Body of pancreas (tissue), 4 donors: ENCODE measurements around the gene MTREX. TPM values are rescaled to one million over a fixed set of nuclear protein-coding genes. Genes with fewer than 3 reads are reported as not detected.

Experiments used
- ATAC-seq: fragments of 150-250 bp; one replicate; pipeline ENCODE4 v1.9.1; 2016
- DNase-seq, 4 donors: peaks; one replicate each; pipeline ENCODE4 v3.0.0-alpha.2; 2019
- H3K27ac ChIP-seq, 4 donors: fragments of 200-600 bp; sonication (generic); 1 replicate in 3 of 4; 2 replicates in 1 of 4; pipeline versions ENCODE4 v1.5.1 to v1.6.1; 2016 to 2019; ENCODE audit warnings: mild to moderate bottlenecking in 1 of 4, mixed read lengths in 1 of 4, moderate library complexity in 1 of 4
- H3K27me3 ChIP-seq, 2 donors: fragments of 200-600 bp; sonication (generic); one replicate each; pipeline ENCODE4 v1.6.0; 2016; ENCODE audit warnings: mild to moderate bottlenecking in 1 of 2
- H3K36me3 ChIP-seq, 2 donors: fragments of 200-600 bp; sonication (generic); replicated peaks in 1 of 2; 2 replicates each; pipeline ENCODE4 v1.5.1; 2016; ENCODE audit warnings: low read depth in 2 of 2; ENCODE audit not compliant: insufficient read depth in 1 of 2
- H3K4me1 ChIP-seq: fragments of 200-600 bp; sonication (generic); one replicate; pipeline ENCODE4 v1.6.0; 2016
- H3K4me3 ChIP-seq, 2 donors: fragments of 200-600 bp; sonication (generic); 1 replicate in 1 of 2; 2 replicates in 1 of 2; pipeline ENCODE4 v1.5.1; 2016 to 2019
- H3K9me3 ChIP-seq, 3 donors: fragments of 200-600 bp; sonication (generic); 1 replicate in 2 of 3; 2 replicates in 1 of 3; pipeline ENCODE4 v1.5.1; 2016
- POLR2A ChIP-seq, 3 donors: fragments of 450-650 bp; IDR thresholded peaks; one replicate each; pipeline ENCODE4 v1.6.1; 2016; ENCODE audit warnings: antibody characterized with exemption in 3 of 3, mild to moderate bottlenecking in 2 of 3
- WGBS, 2 donors: methylation state at CpG; one replicate each; pipeline ENCODE4 v1.1.5; 2017; 5-methylcytosine and 5-hydroxymethylcytosine counted together
- intact Hi-C: fragments of 100-400 bp; cut with DNase I; formaldehyde crosslinking; loops from one replicate; pipeline ENCODE4 v1.15.1; 2023
- total RNA-seq, 2 donors: library from RNA; depleted of rRNA; stranded (reverse); fragments of >200 nt; gene quantifications; one replicate each; pipeline ENCODE4 v1.1.0, GENCODE V29; 2016
- TF ChIP-seq, protein P1 (sequence below), 7 experiments: fragments of 450-650 bp in 4 of 7; fragments of 200-600 bp in 3 of 7; sonication (generic) in 3 of 7; IDR thresholded peaks; one replicate each; pipeline ENCODE4 v1.5.1; 2016 to 2019; ENCODE audit warnings: antibody characterized with exemption in 7 of 7

MTREX gene
- total RNA-seq, 2 donors from 2014 or later = 35.5 to 36.9 TPM

DNA sequence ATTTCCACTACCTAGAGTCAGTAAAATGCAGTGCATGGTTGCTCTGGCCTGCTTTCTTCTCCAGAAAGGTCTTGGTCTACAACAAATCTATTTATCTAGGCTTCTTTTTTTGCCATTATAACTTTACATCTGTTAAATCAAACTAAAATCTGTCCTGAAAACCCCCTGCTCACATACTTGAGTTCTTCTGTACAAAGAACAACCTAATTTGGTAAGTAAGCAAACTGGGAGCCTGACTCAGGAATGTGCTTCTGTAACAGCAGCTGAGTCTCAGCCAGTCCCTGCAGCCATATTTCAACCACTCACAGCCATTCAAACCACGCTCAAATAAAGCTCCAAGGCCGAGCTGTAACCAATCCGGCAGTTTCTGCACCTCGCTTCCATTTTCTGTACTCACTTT, 131.2 kb downstream of the MTREX start:
- H3K4me1 ChIP-seq = peaks cover 20% of the 10 kb centered on the region

GRCh38 chr5:55440188-55440646, 132.4 kb downstream of the MTREX start:
- Histone ChIP-seq H3K27me3 (no peaks in the 10 kb centered on the region), H3K27ac (no peak overlapping the region), H3K36me3 (no peaks in the 10 kb centered on the region), H3K9me3 (no peaks in the 10 kb centered on the region), H3K4me3 (no peak overlapping the region), H3K4me1 (peaks cover 20% of the 10 kb centered on the region)
- intact Hi-C loops = no loop called here
- DNase-seq = no peak
- TF ChIP-seq, protein P1, sequence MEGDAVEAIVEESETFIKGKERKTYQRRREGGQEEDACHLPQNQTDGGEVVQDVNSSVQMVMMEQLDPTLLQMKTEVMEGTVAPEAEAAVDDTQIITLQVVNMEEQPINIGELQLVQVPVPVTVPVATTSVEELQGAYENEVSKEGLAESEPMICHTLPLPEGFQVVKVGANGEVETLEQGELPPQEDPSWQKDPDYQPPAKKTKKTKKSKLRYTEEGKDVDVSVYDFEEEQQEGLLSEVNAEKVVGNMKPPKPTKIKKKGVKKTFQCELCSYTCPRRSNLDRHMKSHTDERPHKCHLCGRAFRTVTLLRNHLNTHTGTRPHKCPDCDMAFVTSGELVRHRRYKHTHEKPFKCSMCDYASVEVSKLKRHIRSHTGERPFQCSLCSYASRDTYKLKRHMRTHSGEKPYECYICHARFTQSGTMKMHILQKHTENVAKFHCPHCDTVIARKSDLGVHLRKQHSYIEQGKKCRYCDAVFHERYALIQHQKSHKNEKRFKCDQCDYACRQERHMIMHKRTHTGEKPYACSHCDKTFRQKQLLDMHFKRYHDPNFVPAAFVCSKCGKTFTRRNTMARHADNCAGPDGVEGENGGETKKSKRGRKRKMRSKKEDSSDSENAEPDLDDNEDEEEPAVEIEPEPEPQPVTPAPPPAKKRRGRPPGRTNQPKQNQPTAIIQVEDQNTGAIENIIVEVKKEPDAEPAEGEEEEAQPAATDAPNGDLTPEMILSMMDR (IDR thresholded peaks at IDR 0.05) = no peak
- no peak for TF ChIP-seq POLR2A (IDR thresholded peaks at IDR 0.05)
- ATAC-seq = no peak
- WGBS, 2 donors = 86 to 90% methylated on average over 6 of the region's 6 CpGs

More for the DNA sequence above, 131.2 kb downstream of the MTREX start:
- Histone ChIP-seq H3K27me3 (no peaks in the 10 kb centered on the region), H3K9me3 (no peaks in the 10 kb centered on the region), H3K27ac (peak overlapping the region in 3 of 4 donors; percentile 37 to 77 (median 75)), H3K4me3 (no peak overlapping the region), H3K36me3 (no peaks in the 10 kb centered on the region)
- 84 to 91% methylated on average over 4 of the region's 4 CpGs for WGBS, 2 donors
- intact Hi-C loops = no loop called here
- TF ChIP-seq, protein P1 (IDR thresholded peaks at IDR 0.05) = no peak
- no peak for TF ChIP-seq POLR2A (IDR thresholded peaks at IDR 0.05)
- DNase-seq = peak in 1 of 4 donors; percentile 24
- ATAC-seq = peak; percentile 27

GRCh38 chr5:55441107-55441771, 133.4 kb downstream of the MTREX start:
- intact Hi-C loops = no loop called here
- 82 to 83% methylated on average over 3 of the region's 3 CpGs for WGBS, 2 donors
- ATAC-seq = no peak
- no peak for TF ChIP-seq POLR2A (IDR thresholded peaks at IDR 0.05)
- TF ChIP-seq, protein P1 (IDR thresholded peaks at IDR 0.05) = no peak
- peaks cover 20% of the 10 kb centered on the region for H3K4me1 ChIP-seq
- no peak overlapping the region for H3K4me3 ChIP-seq
- no peak for DNase-seq
- H3K36me3 ChIP-seq = no peaks in the 10 kb centered on the region
- H3K27ac ChIP-seq = no peak overlapping the region
- H3K27me3 ChIP-seq = no peaks in the 10 kb centered on the region
- no peaks in the 10 kb centered on the region for H3K9me3 ChIP-seq

- no peak overlapping the region for H3K27ac ChIP-seq
- H3K4me3 ChIP-seq = no peak overlapping the region
- no peak for DNase-seq
- no peaks in the 10 kb centered on the region for H3K27me3 ChIP-seq
- no peaks in the 10 kb centered on the region for H3K9me3 ChIP-seq
- peaks cover 20% of the 10 kb centered on the region for H3K4me1 ChIP-seq
- intact Hi-C loops = no loop called here
- no peak for TF ChIP-seq POLR2A (IDR thresholded peaks at IDR 0.05)
- TF ChIP-seq, protein P1 (IDR thresholded peaks at IDR 0.05) = no peak
- no peaks in the 10 kb centered on the region for H3K36me3 ChIP-seq
- 96 to 100% methylated on average over 1 of the region's 1 CpG for WGBS, 2 donors
- no peak for ATAC-seq
These were observed 134.2 kb downstream of the MTREX start for GRCh38 chr5:55441954-55442353.

DNA sequence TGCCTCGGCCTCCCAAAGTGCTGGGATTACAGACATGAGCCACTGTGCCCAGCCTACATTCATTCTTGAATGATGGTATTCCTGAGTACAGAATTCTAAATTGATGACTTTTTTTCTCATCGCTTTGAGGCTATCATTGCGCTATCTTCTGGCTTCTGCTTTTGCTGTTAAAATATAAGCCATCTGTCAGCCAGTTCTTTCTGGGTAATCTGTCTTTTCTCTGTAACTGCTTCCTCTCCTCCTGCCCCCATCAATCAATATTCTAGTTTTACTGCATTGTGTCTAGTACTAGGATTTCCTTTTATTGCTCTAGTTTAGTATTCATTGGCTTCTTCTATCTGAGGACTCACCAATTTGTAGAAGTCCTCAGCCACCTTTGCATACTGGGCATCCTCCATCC, 138.0 kb downstream of the MTREX start:
- no peak for TF ChIP-seq POLR2A (IDR thresholded peaks at IDR 0.05)
- TF ChIP-seq, protein P1 (IDR thresholded peaks at IDR 0.05) = no peak
- no peaks in the 10 kb centered on the region for H3K27me3 ChIP-seq
- H3K27ac ChIP-seq = no peak overlapping the region
- H3K36me3 ChIP-seq = no peaks in the 10 kb centered on the region
- WGBS, 2 donors = 66 to 68% methylated on average over 3 of the region's 3 CpGs
- DNase-seq (no peak), ATAC-seq (no peak)
- H3K9me3 ChIP-seq = no peaks in the 10 kb centered on the region
- no peak overlapping the region for H3K4me3 ChIP-seq
- no peaks in the 10 kb centered on the region for H3K4me1 ChIP-seq
- intact Hi-C loops = no loop called here
